H9 (cell line): ENCODE data around the gene RIBC1. TPM values are rescaled to one million over a fixed set of nuclear protein-coding genes. Genes with fewer than 3 reads are reported as not detected.

ENCODE experiments used
- DNase-seq: peaks from one replicate; pipeline ENCODE4 v3.0.0-alpha.2; 2017
- H2AFZ ChIP-seq: one replicate; pipeline ENCODE4 v1.6.1; 2013; ENCODE audit warnings: mild to moderate bottlenecking, low read length, control low read depth, moderate library complexity
- H2AK5ac ChIP-seq: 2 replicates; pipeline ENCODE4 v1.6.1; 2013; ENCODE audit warnings: low read length, control low read depth, mixed read lengths; ENCODE audit not compliant: insufficient read length
- H2BK120ac ChIP-seq: one replicate; pipeline ENCODE4 v1.6.1; 2013; ENCODE audit warnings: low read depth, mild to moderate bottlenecking, low read length, control low read depth, inconsistent platforms; ENCODE audit not compliant: poor library complexity, severe bottlenecking
- H2BK12ac ChIP-seq: 2 replicates; pipeline ENCODE4 v1.6.1; 2013; ENCODE audit warnings: low read length, control low read depth, mixed read lengths, low read depth; ENCODE audit not compliant: insufficient read length
- H2BK15ac ChIP-seq: 2 replicates; pipeline ENCODE4 v1.6.1; 2013; ENCODE audit warnings: low read depth, low read length, control low read depth
- H2BK20ac ChIP-seq: one replicate; pipeline ENCODE4 v1.6.1; 2013; ENCODE audit warnings: low read depth, mild to moderate bottlenecking, low read length, control low read depth, inconsistent platforms; ENCODE audit not compliant: poor library complexity, severe bottlenecking
- H2BK5ac ChIP-seq: 2 replicates; pipeline ENCODE4 v1.6.1; 2013; ENCODE audit warnings: low read length, control low read depth, mixed read lengths; ENCODE audit not compliant: insufficient read length
- H3K14ac ChIP-seq: 2 replicates; pipeline ENCODE4 v1.6.1; 2013; ENCODE audit warnings: low read length, control low read depth; ENCODE audit not compliant: insufficient read depth
- H3K18ac ChIP-seq: 2 replicates; pipeline ENCODE4 v1.6.1; 2013; ENCODE audit warnings: low read depth, mild to moderate bottlenecking, mixed read lengths, low read length, control low read depth; ENCODE audit not compliant: insufficient read length
- H3K23ac ChIP-seq: 2 replicates; pipeline ENCODE4 v1.6.1; 2013; ENCODE audit warnings: low read length, control low read depth, mixed read lengths, low read depth; ENCODE audit not compliant: insufficient read length
- H3K23me2 ChIP-seq: 2 replicates; pipeline ENCODE4 v1.6.1; 2013; ENCODE audit warnings: low read depth, mild to moderate bottlenecking, mixed read lengths, low read length, control low read depth; ENCODE audit not compliant: insufficient read length, poor library complexity, severe bottlenecking
- H3K27ac ChIP-seq: 2 replicates; pipeline ENCODE4 v1.5.1; 2013; ENCODE audit warnings: low read length, control low read depth, mixed read lengths, low read depth; ENCODE audit not compliant: insufficient read length
- H3K27me3 ChIP-seq: 2 replicates; pipeline ENCODE4 v1.6.1; 2013; ENCODE audit warnings: low read length, control low read depth, inconsistent platforms; ENCODE audit not compliant: insufficient read depth
- H3K4ac ChIP-seq: 2 replicates; pipeline ENCODE4 v1.6.1; 2013; ENCODE audit warnings: low read depth, mild to moderate bottlenecking, control low read depth, inconsistent platforms, low read length, moderate library complexity
- H3K4me1 ChIP-seq: 2 replicates; pipeline ENCODE4 v1.6.1; 2013; ENCODE audit warnings: low read length, control low read depth, inconsistent platforms; ENCODE audit not compliant: insufficient read depth
- H3K4me2 ChIP-seq: 2 replicates; pipeline ENCODE4 v1.6.1; 2013; ENCODE audit warnings: low read length, control low read depth, mixed read lengths; ENCODE audit not compliant: insufficient read length, insufficient read depth
- H3K56ac ChIP-seq: 2 replicates; pipeline ENCODE4 v1.6.1; 2013; ENCODE audit warnings: low read depth, mild to moderate bottlenecking, mixed read lengths, low read length, control low read depth; ENCODE audit not compliant: insufficient read length
- H3K79me1 ChIP-seq: 2 replicates; pipeline ENCODE4 v1.6.1; 2013; ENCODE audit warnings: low read depth, mild to moderate bottlenecking, moderate library complexity, low read length, control low read depth, inconsistent platforms; ENCODE audit not compliant: insufficient read depth, poor library complexity, severe bottlenecking
- H3K79me2 ChIP-seq: 2 replicates; pipeline ENCODE4 v1.6.1; 2013; ENCODE audit warnings: low read length, control low read depth, inconsistent platforms; ENCODE audit not compliant: insufficient read depth
- H3K9ac ChIP-seq: 2 replicates; pipeline ENCODE4 v1.6.1; 2013; ENCODE audit warnings: low read length, control low read depth, mixed read lengths; ENCODE audit not compliant: insufficient read length; ENCODE audit errors: extremely low read depth
- H3K9me3 ChIP-seq: one replicate; pipeline ENCODE4 v1.6.1; 2013; ENCODE audit warnings: low read depth, low read length, inconsistent platforms; ENCODE audit not compliant: control insufficient read depth
- H3T11ph ChIP-seq: one replicate; pipeline ENCODE4 v1.6.1; 2013; ENCODE audit warnings: mild to moderate bottlenecking, low read length, control low read depth, inconsistent platforms
- H4K20me1 ChIP-seq: one replicate; pipeline ENCODE4 v1.6.1; 2013; ENCODE audit not compliant: control insufficient read depth, insufficient read length, insufficient read depth
- H4K5ac ChIP-seq: 2 replicates; pipeline ENCODE4 v1.6.1; 2013; ENCODE audit warnings: low read depth, mild to moderate bottlenecking, mixed read lengths, low read length, control low read depth; ENCODE audit not compliant: insufficient read length
- H4K8ac ChIP-seq: replicated peaks from 2 replicates; pipeline ENCODE4 v1.6.1; 2013; ENCODE audit warnings: low read length, control low read depth, mixed read lengths, low read depth; ENCODE audit not compliant: insufficient read length
- H4K91ac ChIP-seq: 2 replicates; pipeline ENCODE4 v1.6.1; 2013; ENCODE audit warnings: low read depth, mild to moderate bottlenecking, moderate library complexity, mixed read lengths, low read length, control low read depth; ENCODE audit not compliant: insufficient read length
- H3K27ac Mint-ChIP-seq, 3 experiments: 2 replicates in 2 of 3; 3 replicates in 1 of 3; pipeline ENCODE4 v1.8.0; 2020 to 2021; ENCODE audit warnings: mixed read lengths in 3 of 3, mild to moderate bottlenecking in 1 of 3, moderate library complexity in 1 of 3
- H3K27me3 Mint-ChIP-seq: 2 replicates; pipeline ENCODE4 v1.8.0; 2021; ENCODE audit warnings: low read depth, mild to moderate bottlenecking, moderate library complexity, mixed read lengths
- H3K36me3 Mint-ChIP-seq, 3 experiments: 2 replicates in 2 of 3; 3 replicates in 1 of 3; pipeline ENCODE4 v1.8.0; 2020 to 2021; ENCODE audit warnings: low read depth in 3 of 3, mixed read lengths in 3 of 3; ENCODE audit not compliant: insufficient read depth in 1 of 3
- H3K4me1 Mint-ChIP-seq, 2 experiments: 2 replicates each; pipeline ENCODE4 v1.8.0; 2020; ENCODE audit warnings: mixed read lengths in 2 of 2
- H3K4me3 Mint-ChIP-seq, 2 experiments: 2 replicates in 1 of 2; 3 replicates in 1 of 2; pipeline ENCODE4 v1.8.0; 2020 to 2021; ENCODE audit warnings: mild to moderate bottlenecking in 2 of 2, mixed read lengths in 2 of 2, moderate library complexity in 1 of 2
- H3K9me3 Mint-ChIP-seq, 2 experiments: 2 replicates in 1 of 2; 3 replicates in 1 of 2; pipeline ENCODE4 v1.8.0; 2020; ENCODE audit warnings: mild to moderate bottlenecking in 2 of 2, mixed read lengths in 2 of 2, moderate library complexity in 1 of 2
- WGBS: extraction: QIAGEN DNeasy Blood & Tissue Kit; methylation state at CpG from one replicate; pipeline ENCODE4 v1.1.7; 2013; ENCODE audit warnings: missing lambda C conversion rate, low lambda C conversion rate, mixed read lengths; ENCODE audit not compliant: insufficient read length; ENCODE audit errors: extremely low coverage; 5-methylcytosine and 5-hydroxymethylcytosine counted together
- total RNA-seq: library from RNA; stranded (reverse); gene quantifications from 2 replicates; pipeline ENCODE4 v1.2.1, GENCODE V29; 2021
- TF ChIP-seq, protein P1 (sequence below): fragments of 200-600 bp; sonication (generic); conservative IDR thresholded peaks from 3 replicates; pipeline ENCODE4 v1.8.0; 2021; ENCODE audit warnings: antibody characterized with exemption, mild to moderate bottlenecking

The RIBC1 gene
- total RNA-seq, 1 experiment from 2014 or later, result 1.2 TPM

- no peak overlapping the region for H2BK120ac ChIP-seq
- no peak overlapping the region for H3K18ac ChIP-seq
- H3K27me3 Mint-ChIP-seq, result no peaks in the 10 kb centered on the region; the same call in 1 of the 2 replicates
- H3K4me3 Mint-ChIP-seq, result no peak overlapping the region
- H3K14ac ChIP-seq, result no peak overlapping the region
- no peak overlapping the region for H2BK5ac ChIP-seq
- peaks cover 0 to 5% (median 0%) of the 10 kb centered on the region in 3 experiments; a peak in 3 of 7 replicates for H3K36me3 Mint-ChIP-seq
- no peak for DNase-seq
- no peaks in the 10 kb centered on the region for H3K79me2 ChIP-seq
- no peaks in the 10 kb centered on the region for H3K79me1 ChIP-seq
- no peak overlapping the region for H2AK5ac ChIP-seq
- no peaks in the 10 kb centered on the region for H3K4me1 ChIP-seq
- no peaks in the 10 kb centered on the region for H4K20me1 ChIP-seq
- no peaks in the 10 kb centered on the region for H3K27me3 ChIP-seq
- H3K23ac ChIP-seq, result no peak overlapping the region
- H4K91ac ChIP-seq, result no peak overlapping the region
- H3T11ph ChIP-seq, result no peak overlapping the region
- no peak overlapping the region for H2BK20ac ChIP-seq
- H3K9ac ChIP-seq, result no peak overlapping the region
- H3K56ac ChIP-seq, result no peak overlapping the region
- H4K8ac ChIP-seq, result no peak overlapping the region
- no CpG with 5 or more reads among the region's 2 CpGs for WGBS
- no peak overlapping the region for H2BK15ac ChIP-seq
- H3K4me2 ChIP-seq, result no peak overlapping the region
- no peak overlapping the region for H2AFZ ChIP-seq
- no peaks in the 10 kb centered on the region for H3K23me2 ChIP-seq
- no peak overlapping the region for H3K4ac ChIP-seq
- no peak overlapping the region for H3K27ac Mint-ChIP-seq
- H2BK12ac ChIP-seq, result no peak overlapping the region
- TF ChIP-seq, protein P1, sequence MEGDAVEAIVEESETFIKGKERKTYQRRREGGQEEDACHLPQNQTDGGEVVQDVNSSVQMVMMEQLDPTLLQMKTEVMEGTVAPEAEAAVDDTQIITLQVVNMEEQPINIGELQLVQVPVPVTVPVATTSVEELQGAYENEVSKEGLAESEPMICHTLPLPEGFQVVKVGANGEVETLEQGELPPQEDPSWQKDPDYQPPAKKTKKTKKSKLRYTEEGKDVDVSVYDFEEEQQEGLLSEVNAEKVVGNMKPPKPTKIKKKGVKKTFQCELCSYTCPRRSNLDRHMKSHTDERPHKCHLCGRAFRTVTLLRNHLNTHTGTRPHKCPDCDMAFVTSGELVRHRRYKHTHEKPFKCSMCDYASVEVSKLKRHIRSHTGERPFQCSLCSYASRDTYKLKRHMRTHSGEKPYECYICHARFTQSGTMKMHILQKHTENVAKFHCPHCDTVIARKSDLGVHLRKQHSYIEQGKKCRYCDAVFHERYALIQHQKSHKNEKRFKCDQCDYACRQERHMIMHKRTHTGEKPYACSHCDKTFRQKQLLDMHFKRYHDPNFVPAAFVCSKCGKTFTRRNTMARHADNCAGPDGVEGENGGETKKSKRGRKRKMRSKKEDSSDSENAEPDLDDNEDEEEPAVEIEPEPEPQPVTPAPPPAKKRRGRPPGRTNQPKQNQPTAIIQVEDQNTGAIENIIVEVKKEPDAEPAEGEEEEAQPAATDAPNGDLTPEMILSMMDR, result no peak
- H4K5ac ChIP-seq, result no peak overlapping the region
- H3K9me3 ChIP-seq, result peaks cover 46% of the 10 kb centered on the region
- no peak overlapping the region for H3K27ac ChIP-seq
- H3K4me1 Mint-ChIP-seq, result peaks cover 2 to 3% of the 10 kb centered on the region in 2 experiments; a peak in 2 of 4 replicates
- H3K9me3 Mint-ChIP-seq, result peaks cover 53 to 56% of the 10 kb centered on the region in 2 experiments
Measured at GRCh38 chrX:53447441-53447840, 24.8 kb downstream of the RIBC1 start.
